Large intestine (tissue), 3 donors: ENCODE results near the gene TEX12. TPM values are rescaled to one million over a fixed set of nuclear protein-coding genes. Genes with fewer than 3 reads are reported as not detected.

Source experiments
- DNase-seq, 2 donors: peaks; one replicate each; pipeline versions ENCODE4 v3.0.0 to v3.0.0-alpha.2; 2013
- H3K27ac ChIP-seq: one replicate; pipeline ENCODE4 v1.5.1; 2013; ENCODE audit warnings: low read length
- H3K27me3 ChIP-seq: 2 replicates; pipeline ENCODE4 v1.6.1; 2013; ENCODE audit warnings: low read length; ENCODE audit not compliant: control insufficient read depth, insufficient read depth
- H3K36me3 ChIP-seq: 2 replicates; pipeline ENCODE4 v1.6.1; 2013; ENCODE audit warnings: low read length; ENCODE audit not compliant: control insufficient read depth, insufficient read depth
- H3K4me1 ChIP-seq: one replicate; pipeline ENCODE4 v1.6.1; 2013; ENCODE audit warnings: low read length; ENCODE audit not compliant: control insufficient read depth, insufficient read depth
- H3K4me3 ChIP-seq: one replicate; pipeline ENCODE4 v1.5.1; 2013; ENCODE audit warnings: low read length
- H3K9me3 ChIP-seq: one replicate; pipeline ENCODE4 v1.6.1; 2013; ENCODE audit warnings: mild to moderate bottlenecking, low read depth, low read length, moderate library complexity; ENCODE audit not compliant: control insufficient read depth
- WGBS: methylation state at CpG from one replicate; pipeline ENCODE4 v1.1.5; 2013; ENCODE audit warnings: low lambda C conversion rate; ENCODE audit not compliant: insufficient coverage; 5-methylcytosine and 5-hydroxymethylcytosine counted together
- polyA plus RNA-seq: library from polyadenylated mRNA; unstranded; fragments of 120-200 nt; gene quantifications from one replicate; pipeline ENCODE4 v1.2.1, GENCODE V29; 2013

The TEX12 gene
- polyA plus RNA-seq, 1 donor: 0.27 TPM

- WGBS: 100% methylated on average over 1 of the region's 1 CpG
Observed at GRCh38 chr11:112210890-112211289, 43.7 kb downstream of the TEX12 start.

DNA sequence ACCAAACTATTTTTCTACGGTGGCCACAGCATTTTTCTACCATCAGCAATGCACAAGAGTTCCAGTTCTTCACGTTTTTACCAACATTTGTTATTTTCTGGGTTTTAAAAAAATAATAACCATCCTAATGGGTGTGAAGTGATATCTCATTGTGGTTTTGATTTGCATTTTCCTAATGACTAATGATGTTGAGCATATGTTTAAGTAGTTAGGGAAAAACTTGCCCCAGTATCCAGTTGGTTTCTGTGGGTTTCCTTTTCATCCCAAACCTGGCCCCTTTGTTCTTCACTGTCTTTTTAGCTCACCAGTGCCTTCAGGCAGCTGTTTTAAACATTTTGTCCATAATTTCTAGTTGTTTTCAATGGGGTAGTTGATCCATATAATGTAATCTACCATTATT is 44.4 kb downstream of the TEX12 start:
- Histone ChIP-seq H3K27ac (no peak overlapping the region), H3K27me3 (no peaks in the 10 kb centered on the region), H3K9me3 (no peaks in the 10 kb centered on the region), H3K36me3 (no peaks in the 10 kb centered on the region), H3K4me1 (no peaks in the 10 kb centered on the region), H3K4me3 (no peak overlapping the region)
- DNase-seq: no peak
- no CpG with 5 or more reads among the region's 2 CpGs for WGBS

More at GRCh38 chr11:112210890-112211289, 43.7 kb downstream of the TEX12 start:
- Histone ChIP-seq H3K4me3 (no peak overlapping the region), H3K27me3 (no peaks in the 10 kb centered on the region), H3K9me3 (peaks cover 4% of the 10 kb centered on the region), H3K36me3 (no peaks in the 10 kb centered on the region), H3K27ac (no peak overlapping the region), H3K4me1 (no peaks in the 10 kb centered on the region)
- DNase-seq: no peak

GRCh38 chr11:112212290-112212689 is 45.1 kb downstream of the TEX12 start:
- no peak for DNase-seq
- no peaks in the 10 kb centered on the region for H3K4me1 ChIP-seq
- no peak overlapping the region for H3K27ac ChIP-seq
- WGBS: no CpG with 5 or more reads among the region's 3 CpGs
- H3K27me3 ChIP-seq: no peaks in the 10 kb centered on the region
- H3K36me3 ChIP-seq: no peaks in the 10 kb centered on the region
- no peak overlapping the region for H3K4me3 ChIP-seq
- no peaks in the 10 kb centered on the region for H3K9me3 ChIP-seq

DNA sequence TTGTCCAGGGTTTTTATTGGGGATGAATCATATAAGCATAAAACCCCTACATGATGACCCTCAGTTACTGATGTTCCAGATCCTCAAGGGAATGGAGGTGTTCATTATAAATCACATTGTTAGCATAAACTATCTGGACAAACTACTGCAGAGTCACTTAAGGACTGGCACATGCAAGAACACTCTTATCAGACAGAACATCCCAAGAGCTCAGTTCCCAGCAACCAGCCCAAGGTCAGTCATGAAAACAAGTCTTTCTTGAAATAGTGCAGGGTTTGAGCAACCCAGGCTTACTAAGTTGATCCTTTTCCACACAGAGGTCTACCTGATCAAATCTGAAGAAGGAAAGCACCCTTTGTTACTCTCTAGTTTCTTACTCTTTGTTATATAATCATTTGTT is 45.5 kb downstream of the TEX12 start:
- DNase-seq: no peak
- H3K4me3 ChIP-seq: no peak overlapping the region
- H3K27ac ChIP-seq: no peak overlapping the region
- H3K27me3 ChIP-seq: no peaks in the 10 kb centered on the region
- H3K36me3 ChIP-seq: no peaks in the 10 kb centered on the region
- no peaks in the 10 kb centered on the region for H3K9me3 ChIP-seq
- no peaks in the 10 kb centered on the region for H3K4me1 ChIP-seq

DNA sequence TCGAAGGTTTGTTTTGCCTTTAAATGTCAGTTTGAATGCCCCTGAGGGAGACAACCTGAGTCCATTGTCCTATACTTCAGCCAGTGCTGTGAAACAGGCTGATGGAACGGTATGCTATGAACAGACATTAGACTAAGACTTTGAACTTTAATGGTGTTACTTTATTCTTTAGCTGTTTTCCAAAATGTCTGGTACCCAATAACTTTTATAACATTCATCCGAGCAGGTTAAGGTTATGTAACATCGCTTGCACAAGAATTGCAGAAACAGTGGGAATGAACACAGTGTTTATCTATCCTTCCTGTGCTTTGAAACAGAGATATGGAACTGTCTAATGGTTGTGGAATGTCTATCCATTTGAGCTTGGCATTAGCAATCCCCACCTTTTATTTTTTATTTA is 46.6 kb downstream of the TEX12 start:
- no peaks in the 10 kb centered on the region for H3K36me3 ChIP-seq
- no peak overlapping the region for H3K27ac ChIP-seq
- no CpG with 5 or more reads among the region's 4 CpGs for WGBS
- H3K4me1 ChIP-seq: no peaks in the 10 kb centered on the region
- DNase-seq: peak in 1 of 2 donors; percentile 35
- H3K9me3 ChIP-seq: no peaks in the 10 kb centered on the region
- no peak overlapping the region for H3K4me3 ChIP-seq
- no peaks in the 10 kb centered on the region for H3K27me3 ChIP-seq

- Histone ChIP-seq H3K27me3 (no peaks in the 10 kb centered on the region), H3K4me1 (no peaks in the 10 kb centered on the region), H3K4me3 (no peak overlapping the region), H3K36me3 (no peaks in the 10 kb centered on the region), H3K27ac (no peak overlapping the region), H3K9me3 (no peaks in the 10 kb centered on the region)
- WGBS: 100% methylated on average over 4 of the region's 6 CpGs
- DNase-seq: no peak
Observed at GRCh38 chr11:112215621-112216020, 48.4 kb downstream of the TEX12 start.

DNA sequence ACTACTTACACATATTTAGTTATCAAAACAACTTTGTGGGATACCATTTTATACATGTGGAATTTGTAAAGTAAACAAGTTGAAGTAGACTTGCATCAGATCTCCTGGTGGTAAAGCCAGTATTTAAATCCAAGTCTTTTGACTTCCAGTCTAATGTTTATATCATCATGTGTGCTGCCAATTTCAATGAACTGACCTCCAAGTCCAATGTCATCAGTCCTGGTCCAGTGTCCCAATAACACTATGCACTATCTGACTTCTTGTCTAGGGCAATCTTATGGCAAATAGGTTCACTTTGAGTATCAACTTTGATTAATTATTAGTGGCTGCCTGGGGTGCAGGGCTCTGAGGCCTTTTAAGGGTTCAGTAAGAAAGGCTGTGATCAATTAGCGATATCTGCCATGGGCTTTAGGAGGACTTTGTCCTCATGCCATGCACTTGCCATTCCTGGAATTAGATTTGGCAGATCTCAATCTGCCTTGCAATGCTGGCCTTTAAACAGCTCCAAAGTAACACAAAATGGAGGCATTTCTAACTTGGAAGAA is 49.5 kb downstream of the TEX12 start:
- H3K4me3 ChIP-seq: no peak overlapping the region
- DNase-seq: no peak
- H3K27me3 ChIP-seq: no peaks in the 10 kb centered on the region
- no peak overlapping the region for H3K27ac ChIP-seq
- H3K36me3 ChIP-seq: no peaks in the 10 kb centered on the region
- no CpG with 5 or more reads among the region's 1 CpG for WGBS
- no peaks in the 10 kb centered on the region for H3K9me3 ChIP-seq
- H3K4me1 ChIP-seq: no peaks in the 10 kb centered on the region

DNA sequence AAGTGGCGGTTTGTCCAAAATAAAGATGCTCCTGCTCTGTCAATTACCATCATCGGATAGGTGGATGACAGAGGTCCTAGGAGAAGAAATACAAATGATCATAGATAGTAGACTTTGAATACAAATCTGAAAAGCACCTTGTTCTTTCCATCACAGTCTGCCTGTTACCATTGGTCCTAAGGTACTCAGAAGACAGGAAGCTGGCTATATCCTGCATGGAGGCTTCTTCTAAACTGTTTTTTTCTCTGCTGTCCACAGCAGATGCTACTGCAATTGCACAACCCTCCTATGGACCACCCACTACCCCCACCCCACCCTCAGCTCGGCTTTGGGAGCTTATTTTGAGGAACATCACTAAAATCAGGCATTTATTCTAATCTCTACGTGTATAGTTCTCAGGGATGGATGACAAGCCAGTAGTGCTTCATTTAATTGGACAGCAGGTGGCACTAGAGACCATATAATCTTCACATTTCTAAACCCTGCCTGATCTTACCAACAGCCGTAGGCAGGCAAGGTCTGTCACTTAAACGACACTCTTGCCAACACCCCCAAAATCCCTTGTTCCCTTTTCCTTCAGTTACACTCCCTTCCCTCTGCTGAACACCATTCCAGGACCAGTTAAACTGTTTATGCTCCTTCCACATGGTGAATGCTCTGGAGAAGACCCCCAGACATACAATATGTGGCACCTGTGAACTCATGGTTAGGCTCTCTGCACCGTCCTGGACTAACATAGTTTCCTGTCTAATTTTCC is 52.5 kb downstream of the TEX12 start:
- DNase-seq: peak; percentile 61 to 69
- H3K36me3 ChIP-seq: no peaks in the 10 kb centered on the region
- H3K4me3 ChIP-seq: no peak overlapping the region
- H3K27me3 ChIP-seq: no peaks in the 10 kb centered on the region
- H3K27ac ChIP-seq: no peak overlapping the region
- H3K4me1 ChIP-seq: no peaks in the 10 kb centered on the region
- WGBS: 0% methylated on average over 1 of the region's 7 CpGs
- H3K9me3 ChIP-seq: no peaks in the 10 kb centered on the region

DNA sequence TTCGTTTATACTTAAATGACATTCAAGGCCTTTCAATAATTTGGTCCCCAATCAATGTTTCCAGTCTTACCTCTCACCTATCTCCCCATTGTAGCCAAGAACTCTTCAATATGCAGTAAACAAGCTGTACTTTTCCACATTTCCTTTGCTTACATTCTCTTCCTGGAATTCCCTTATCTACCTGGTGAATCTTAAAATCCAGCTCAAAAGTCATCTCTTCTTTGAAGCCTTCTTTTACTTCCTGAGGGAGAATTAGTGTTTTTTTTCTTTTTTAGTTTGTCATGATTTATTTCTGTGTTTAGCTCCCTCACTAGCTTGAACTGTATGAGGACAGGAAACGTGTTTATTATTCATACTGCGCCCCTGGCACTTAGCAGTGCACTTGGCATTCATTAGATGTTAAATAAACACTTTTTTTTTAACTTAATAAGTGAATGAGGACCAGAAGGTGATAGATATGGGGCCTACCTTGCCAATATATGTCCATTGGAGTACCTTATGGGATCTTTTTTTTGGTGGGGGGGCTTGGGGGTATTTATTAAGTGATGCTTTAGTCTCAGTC is 54.2 kb downstream of the TEX12 start:
- Histone ChIP-seq H3K9me3 (no peaks in the 10 kb centered on the region), H3K36me3 (no peaks in the 10 kb centered on the region), H3K27ac (no peak overlapping the region), H3K27me3 (no peaks in the 10 kb centered on the region), H3K4me1 (no peaks in the 10 kb centered on the region), H3K4me3 (no peak overlapping the region)
- no peak for DNase-seq
- WGBS: 80% methylated on average over 3 of the region's 3 CpGs
